KOPT-K1 (cell line): ENCODE measurements around the gene KCNK7.
"Not testable (repeated sequence)": the region's sequence is repeated elsewhere in the genome, so short reads cannot be mapped to it uniquely, and the experiment has no call there.

Source experiments
- H3K27ac ChIP-seq: fragments of 200-600 bp; sonication (generic); 2 replicates; pipeline ENCODE4 v1.5.1; 2016; ENCODE audit warnings: antibody characterized with exemption, mild to moderate bottlenecking, low read depth, low read length; ENCODE audit not compliant: poor library complexity, severe bottlenecking
- H3K36me3 ChIP-seq: fragments of 200-600 bp; sonication (generic); 2 replicates; pipeline ENCODE4 v1.5.1; 2017; ENCODE audit warnings: antibody characterized with exemption, mild to moderate bottlenecking, low read length, moderate library complexity; ENCODE audit not compliant: insufficient read depth
- H3K9me3 ChIP-seq: fragments of 200-600 bp; sonication (generic); 2 replicates; pipeline ENCODE4 v1.5.1; 2017; ENCODE audit warnings: antibody characterized with exemption, low read length, mild to moderate bottlenecking; ENCODE audit not compliant: insufficient read depth, poor library complexity, severe bottlenecking

The KCNK7 gene

DNA sequence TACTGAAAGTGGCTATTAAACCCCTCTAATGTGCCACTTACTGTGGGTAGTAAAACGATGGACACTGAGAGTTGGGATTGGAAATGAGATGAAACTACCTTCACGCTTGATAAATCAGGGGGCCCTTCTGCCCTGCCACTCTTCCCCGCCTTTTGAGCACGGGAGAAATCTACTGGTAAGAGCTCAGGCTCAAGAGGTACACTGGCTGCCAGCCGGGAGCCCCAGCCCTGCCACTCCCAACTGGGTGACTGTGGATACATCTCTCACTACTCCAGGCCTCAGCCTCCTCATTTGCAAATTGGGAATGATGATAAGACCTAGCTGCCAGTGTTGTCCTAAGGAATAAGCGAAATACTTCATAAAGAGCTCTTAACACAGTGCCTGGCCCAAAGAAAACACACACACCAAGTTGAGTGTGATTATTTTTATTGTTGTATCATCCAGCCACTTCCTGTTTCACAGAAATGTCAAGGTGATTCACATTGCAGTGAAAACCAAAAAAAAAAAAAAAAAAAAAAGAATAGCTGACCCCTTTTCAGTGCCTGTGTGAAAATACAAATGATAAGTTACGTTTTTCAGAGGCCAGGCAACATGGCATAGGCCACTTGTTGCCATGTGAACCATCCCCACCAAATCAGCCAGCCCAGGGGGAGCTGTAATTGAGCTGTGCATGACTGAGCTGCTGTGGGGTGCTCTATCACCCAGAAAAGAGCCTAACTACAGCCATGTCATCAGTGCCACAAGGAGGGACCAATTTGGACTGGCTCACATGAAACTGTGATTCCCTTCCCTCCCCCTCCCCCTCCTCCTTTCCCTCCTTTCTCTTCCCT, 29.8 kb downstream of the KCNK7 start:
- 0 out of 2 replicates have a peak, but pooled peaks cover 6% of the 10 kb centered on the region for H3K36me3 ChIP-seq
- no peaks in the 10 kb centered on the region for H3K9me3 ChIP-seq
- H3K27ac ChIP-seq, result peak overlapping the region; percentile 41

DNA sequence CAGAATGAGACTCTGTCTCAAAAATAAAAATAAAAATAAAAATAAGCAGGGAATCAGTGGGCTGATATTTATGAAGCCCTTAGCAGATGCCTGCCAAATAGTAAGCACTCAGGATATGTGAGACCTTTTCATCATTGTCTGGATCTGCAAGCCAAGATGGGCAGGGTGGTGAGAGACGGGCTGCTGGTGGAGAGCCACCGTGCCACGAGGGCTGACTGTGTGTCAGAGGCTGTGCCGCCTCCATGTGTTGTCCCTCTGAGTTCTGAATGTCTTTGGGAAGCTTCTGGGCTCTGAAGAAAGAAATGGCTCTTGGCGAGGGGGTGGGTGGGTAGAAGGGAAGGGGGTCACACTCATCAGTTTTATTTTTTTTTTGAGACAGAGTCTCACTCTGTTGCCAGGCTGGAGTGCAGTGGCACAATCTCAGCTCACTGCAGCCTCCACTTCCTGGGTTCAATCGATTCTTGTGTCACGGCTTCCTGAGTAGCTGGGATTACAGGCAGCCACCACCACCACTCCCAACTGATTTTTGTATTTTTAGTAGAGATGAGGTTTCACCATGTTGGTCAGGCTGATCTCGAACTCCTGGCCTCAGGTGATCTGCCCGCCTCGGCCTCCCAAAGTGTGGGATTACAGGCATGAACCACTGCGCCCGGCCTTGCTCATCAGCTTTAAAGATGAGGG, 30.6 kb downstream of the KCNK7 start:
- not testable (repeated sequence) for H3K9me3 ChIP-seq, H3K36me3 ChIP-seq
- peak overlapping the region; percentile 41 for H3K27ac ChIP-seq

DNA sequence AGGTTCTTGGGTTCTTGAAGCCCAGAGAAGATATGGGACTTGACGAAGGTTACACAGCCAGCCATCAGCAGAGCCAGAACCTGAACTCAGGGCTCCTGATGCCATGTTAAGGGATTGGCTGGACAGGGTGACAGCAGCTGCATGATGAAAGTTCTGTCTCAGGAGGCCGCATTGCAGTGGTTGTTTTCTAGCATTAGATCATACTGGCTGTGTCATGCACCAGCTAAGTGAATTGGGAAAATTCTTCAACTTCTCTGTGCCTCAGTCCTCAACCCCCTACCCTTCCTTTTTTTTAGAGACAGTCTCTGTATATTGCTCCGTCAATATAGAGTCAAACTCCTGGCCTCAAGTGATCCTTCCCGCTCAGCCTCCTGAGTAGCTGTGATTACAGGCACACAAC, 32.0 kb downstream of the KCNK7 start:
- H3K27ac ChIP-seq, result no peak overlapping the region
- H3K36me3 ChIP-seq, result 0 out of 2 replicates have a peak, but pooled peaks cover 6% of the 10 kb centered on the region
- no peaks in the 10 kb centered on the region for H3K9me3 ChIP-seq

GRCh38 chr11:65562788-65563187, 32.8 kb downstream of the KCNK7 start:
- Histone ChIP-seq H3K27ac (no peak overlapping the region), H3K9me3 (no peaks in the 10 kb centered on the region), H3K36me3 (0 out of 2 replicates have a peak, but pooled peaks cover 6% of the 10 kb centered on the region)

DNA sequence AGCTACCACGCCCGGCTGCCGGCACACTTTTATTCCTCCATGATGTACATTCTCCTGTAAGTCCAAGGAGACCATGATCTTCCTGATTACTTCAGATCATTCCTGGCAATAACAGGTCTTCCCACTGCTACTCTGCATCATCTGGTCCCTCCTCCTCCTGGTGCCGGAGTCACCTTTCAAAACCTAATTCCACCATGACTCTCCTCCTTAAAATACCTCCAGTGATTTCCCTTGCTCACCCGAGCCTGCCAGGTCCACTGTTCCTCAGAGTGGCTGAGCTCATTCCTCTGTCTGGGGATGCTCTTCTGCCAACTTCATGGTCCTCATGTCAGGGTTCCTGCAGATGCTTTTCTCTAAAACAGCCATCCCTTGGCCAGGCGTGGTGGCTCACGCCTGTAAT, 33.6 kb downstream of the KCNK7 start:
- Histone ChIP-seq H3K36me3 (0 out of 2 replicates have a peak, but pooled peaks cover 6% of the 10 kb centered on the region), H3K27ac (no peak overlapping the region), H3K9me3 (no peaks in the 10 kb centered on the region)

GRCh38 chr11:65560555-65561418, 34.8 kb downstream of the KCNK7 start:
- Histone ChIP-seq H3K36me3 (no peaks in the 10 kb centered on the region), H3K9me3 (no peaks in the 10 kb centered on the region), H3K27ac (peak overlapping the region; percentile 19)

DNA sequence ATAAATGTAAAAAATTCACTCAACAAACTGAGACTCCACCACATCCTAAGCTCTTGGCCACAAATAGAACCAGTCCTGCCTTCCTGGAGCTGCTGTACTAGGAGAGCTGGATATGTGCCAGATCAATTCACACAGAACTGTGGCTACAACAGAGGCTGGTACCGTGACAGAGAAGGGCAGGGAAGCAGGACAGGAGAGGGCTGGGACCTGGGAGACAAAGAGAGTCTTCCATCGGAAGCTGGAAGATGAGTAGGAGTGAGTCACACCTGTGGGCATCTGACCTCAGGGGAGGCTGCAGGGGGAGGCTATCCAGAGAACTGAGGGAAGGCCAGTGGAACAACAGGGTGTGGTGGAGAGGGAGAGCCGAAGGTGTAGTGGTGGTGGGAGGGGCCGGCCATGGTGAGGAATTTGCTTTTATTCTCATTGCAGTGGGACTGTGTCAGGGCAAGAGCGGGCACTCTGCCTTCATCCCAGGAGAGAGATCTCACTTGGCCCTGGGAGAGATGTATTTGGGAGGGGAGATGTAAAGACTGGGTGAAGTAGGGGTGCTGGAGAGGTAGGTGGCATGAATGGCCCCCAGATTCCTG, 35.6 kb downstream of the KCNK7 start:
- no peak overlapping the region for H3K27ac ChIP-seq
- no peaks in the 10 kb centered on the region for H3K36me3 ChIP-seq
- H3K9me3 ChIP-seq, result no peaks in the 10 kb centered on the region

GRCh38 chr11:65559535-65559934, 36.1 kb downstream of the KCNK7 start:
- Histone ChIP-seq H3K9me3 (no peaks in the 10 kb centered on the region), H3K36me3 (no peaks in the 10 kb centered on the region), H3K27ac (no peak overlapping the region)

GRCh38 chr11:65558930-65559509, 36.6 kb downstream of the KCNK7 start:
- no peaks in the 10 kb centered on the region for H3K9me3 ChIP-seq
- no peak overlapping the region for H3K27ac ChIP-seq
- H3K36me3 ChIP-seq, result no peaks in the 10 kb centered on the region

- H3K36me3 ChIP-seq, result no peaks in the 10 kb centered on the region
- no peak within 1 kb of the TSS for H3K27ac ChIP-seq
- no peaks in the 10 kb centered on the region for H3K9me3 ChIP-seq
Observed at GRCh38 chr11:65558002-65558929, 37.3 kb downstream of the KCNK7 start, which contains the start of gene LTBP3. Gene LTBP3 (minus strand): TSS chr11:65558359. CDS start chr11:65557959, 400 bp downstream.

DNA sequence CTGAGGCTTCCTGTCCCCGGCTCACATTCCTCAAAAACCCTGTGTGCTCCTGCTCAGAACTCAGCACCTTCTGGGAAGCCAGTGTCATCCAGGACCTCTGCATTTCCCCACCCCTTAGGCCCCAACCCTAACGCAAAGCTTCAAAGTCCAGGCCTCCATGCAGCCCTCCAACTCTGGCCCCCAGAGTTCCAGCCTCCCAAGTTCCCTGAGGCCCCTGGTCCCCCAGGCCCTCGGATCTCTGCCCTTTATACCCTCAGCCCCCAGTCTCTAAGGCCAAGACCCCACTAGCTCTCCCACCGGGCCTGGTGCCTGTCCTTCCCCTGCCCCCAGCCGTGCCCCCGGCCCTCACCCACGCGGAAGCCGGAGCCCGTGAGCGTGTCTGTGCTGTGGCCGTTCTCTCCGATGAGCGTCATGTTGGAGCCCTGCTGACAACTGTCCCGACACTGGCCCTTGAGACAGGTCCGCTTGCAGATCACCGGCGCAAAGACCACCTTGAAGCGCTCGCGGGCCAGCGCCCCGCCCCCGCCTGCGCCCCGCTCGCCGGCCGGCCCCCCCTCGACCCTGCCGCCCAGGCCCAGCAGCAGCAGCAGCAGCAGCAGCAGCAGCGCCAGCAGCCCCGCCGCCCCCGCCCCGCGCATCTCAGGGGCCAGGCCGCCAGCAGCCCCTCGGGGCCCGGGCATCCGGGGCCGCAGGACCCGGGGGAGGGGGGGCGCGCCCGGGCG, 38.2 kb downstream of the KCNK7 start:
- no peaks in the 10 kb centered on the region for H3K9me3 ChIP-seq
- no peaks in the 10 kb centered on the region for H3K36me3 ChIP-seq
- H3K27ac ChIP-seq, result no peak overlapping the region

DNA sequence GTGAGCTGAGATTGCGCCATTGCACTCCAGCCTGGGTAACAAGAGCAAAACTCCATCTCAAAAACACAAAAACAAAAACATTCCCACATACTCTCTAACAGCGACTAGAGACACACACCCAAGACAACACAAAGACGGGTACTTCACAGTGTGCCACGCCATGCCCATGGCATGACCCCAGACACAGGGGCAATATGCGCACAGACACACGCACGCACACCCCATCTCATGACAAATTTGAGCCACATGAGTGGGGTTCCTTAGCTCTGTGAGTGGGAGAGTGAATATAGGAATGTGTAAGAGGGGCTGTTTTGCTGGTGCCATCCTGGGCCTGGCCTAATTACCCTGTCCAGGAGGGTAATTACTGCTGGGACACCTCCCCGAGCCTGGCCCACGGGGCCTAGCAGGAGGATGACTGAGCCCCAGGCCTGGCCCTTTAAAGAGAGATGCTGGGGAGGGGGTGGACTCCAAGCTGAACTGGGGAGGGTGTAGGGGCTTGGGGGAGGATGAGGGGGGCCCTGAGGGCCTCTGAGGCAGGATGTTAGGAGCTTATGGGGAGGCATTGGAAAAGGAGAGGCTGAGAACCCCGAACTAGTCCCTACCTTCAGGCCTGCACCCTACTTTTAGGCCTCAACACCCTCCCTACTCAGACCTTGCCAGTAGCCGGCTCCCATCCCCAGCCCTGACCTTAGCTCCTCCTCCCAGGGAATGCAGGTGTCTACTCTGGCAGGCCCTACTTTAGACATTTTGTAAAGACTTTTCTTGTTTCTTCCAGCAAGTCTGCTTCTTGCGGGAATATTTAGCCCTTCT, 38.9 kb downstream of the KCNK7 start:
- no peak overlapping the region for H3K27ac ChIP-seq
- no peaks in the 10 kb centered on the region for H3K36me3 ChIP-seq
- no peaks in the 10 kb centered on the region for H3K9me3 ChIP-seq
